Activated naive CD4-positive, alpha-beta T cell treated with anti-CD3 and anti-CD28 coated beads, Interleukin-2, amount 50 U/mL, for 24 hours (primary cell): ENCODE data around the gene DMXL1.

Experiments used
- H3K27ac Mint-ChIP-seq: one replicate; pipeline ENCODE4 v1.8.0; 2021; ENCODE audit warnings: mild to moderate bottlenecking, mixed read lengths
- H3K27me3 Mint-ChIP-seq: one replicate; pipeline ENCODE4 v1.8.0; 2021; ENCODE audit warnings: mixed read lengths
- H3K36me3 Mint-ChIP-seq: one replicate; pipeline ENCODE4 v1.8.0; 2021; ENCODE audit warnings: mixed read lengths
- H3K4me1 Mint-ChIP-seq: one replicate; pipeline ENCODE4 v1.8.0; 2021; ENCODE audit warnings: mixed read lengths
- H3K4me3 Mint-ChIP-seq: one replicate; pipeline ENCODE4 v1.8.0; 2021; ENCODE audit warnings: mild to moderate bottlenecking, mixed read lengths
- H3K9me3 Mint-ChIP-seq: one replicate; pipeline ENCODE4 v1.8.0; 2021; ENCODE audit warnings: mixed read lengths

DMXL1 gene, protein sequence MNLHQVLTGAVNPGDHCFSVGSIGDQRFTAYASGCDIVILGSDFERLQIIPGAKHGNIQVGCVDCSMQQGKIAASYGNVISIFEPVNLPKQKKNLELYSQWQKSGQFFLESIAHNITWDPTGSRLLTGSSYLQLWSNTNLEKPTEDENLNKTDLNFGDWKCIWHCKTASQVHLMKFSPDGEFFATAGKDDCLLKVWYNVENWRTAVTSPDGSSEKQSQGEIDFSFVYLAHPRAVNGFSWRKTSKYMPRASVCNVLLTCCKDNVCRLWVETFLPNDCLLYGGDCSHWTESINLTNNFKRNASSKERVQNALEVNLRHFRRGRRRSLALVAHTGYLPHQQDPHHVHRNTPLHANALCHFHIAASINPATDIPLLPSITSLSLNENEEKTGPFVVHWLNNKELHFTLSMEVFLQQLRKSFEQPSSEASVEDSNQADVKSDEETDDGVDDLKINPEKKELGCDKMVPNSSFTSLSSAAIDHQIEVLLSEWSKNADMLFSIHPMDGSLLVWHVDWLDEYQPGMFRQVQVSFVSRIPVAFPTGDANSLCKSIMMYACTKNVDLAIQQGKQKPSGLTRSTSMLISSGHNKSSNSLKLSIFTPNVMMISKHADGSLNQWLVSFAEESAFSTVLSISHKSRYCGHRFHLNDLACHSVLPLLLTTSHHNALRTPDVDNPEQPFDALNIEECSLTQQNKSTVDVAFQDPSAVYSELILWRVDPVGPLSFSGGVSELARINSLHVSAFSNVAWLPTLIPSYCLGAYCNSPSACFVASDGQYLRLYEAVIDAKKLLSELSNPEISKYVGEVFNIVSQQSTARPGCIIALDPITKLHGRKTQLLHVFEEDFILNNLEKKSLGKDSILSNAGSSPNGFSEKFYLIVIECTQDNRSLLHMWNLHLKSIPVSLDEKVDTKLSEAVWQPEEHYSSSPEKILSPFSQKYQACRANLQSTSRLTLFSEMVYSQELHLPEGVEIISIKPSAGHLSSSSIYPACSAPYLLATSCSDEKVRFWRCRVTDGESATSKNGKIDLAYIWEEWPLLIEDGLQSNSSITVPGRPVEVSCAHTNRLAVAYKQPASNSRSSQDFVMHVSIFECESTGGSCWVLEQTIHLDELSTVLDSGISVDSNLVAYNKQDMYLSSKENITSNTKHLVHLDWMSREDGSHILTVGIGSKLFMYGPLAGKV (N-terminal part only)

DNA sequence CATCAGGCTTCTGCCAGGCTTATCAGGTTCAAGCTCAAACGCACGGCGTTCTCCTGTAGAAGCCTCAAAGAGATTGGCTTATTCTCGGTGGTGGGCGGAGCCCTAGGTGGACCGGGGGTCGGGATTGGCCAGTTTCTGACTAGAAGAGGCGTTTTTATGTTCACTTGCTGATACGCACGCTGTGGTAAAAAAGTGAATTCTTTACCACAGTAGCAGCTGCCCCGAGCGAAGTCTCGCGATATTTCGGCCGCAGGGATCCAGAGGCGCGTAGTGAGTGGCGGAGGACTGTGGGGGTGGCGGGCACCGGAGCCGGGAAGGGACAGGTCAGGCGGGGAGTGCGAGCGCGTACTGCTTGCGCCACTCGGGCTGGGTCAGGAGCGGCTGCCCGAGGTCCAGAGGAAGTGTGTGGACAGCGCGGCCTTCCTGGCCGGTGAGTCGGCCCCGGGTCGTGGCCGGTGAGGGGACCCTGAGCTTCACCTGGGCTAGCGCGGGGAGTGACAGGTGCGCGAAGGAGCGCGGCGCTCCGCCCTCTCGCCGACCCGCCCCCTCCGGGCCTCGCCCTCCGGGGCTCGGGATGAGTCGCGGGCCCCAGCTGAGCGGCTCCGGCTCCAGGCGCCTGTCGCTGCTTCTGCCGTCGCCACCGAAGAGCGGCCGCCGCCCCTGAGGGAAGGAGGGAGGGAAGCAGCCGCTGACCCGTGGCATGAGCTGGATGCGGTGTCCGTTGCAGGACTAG, at the start of gene DMXL1:
DMXL1 (plus strand) TSS at position 260 of the 733 bp plus-strand sequence. CDS start 483 bp downstream, outside the sequence.
- peaks cover 10% of the 10 kb centered on the region for H3K36me3 Mint-ChIP-seq
- no peaks in the 10 kb centered on the region for H3K27me3 Mint-ChIP-seq
- peaks cover 36% of the 10 kb centered on the region for H3K4me1 Mint-ChIP-seq

DNA sequence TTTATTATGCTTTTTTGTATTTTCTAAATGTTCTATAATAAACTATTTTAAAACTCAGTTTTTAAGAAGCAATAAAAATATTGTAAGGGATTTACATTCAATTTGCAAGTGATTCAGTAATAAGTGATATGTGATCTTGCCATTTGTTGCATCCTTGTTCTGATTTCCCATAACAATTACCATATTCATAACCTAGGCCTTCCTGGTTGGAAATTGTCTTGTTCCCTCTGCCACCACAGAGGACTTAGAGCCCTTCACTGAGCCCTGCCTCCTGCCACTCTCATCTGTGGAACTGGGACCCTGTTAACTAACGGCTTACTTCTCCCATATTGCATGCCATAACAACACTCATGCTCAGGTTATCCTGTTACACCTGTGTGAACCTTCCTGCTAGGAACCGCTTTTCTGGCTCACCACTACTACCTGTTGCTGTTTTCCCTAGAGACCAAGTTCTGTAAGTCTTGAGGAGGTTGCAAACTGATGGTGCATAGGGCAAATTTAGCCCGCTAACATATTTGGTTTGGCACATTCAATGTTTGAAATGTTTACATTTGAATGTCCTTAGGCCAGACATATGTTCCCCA, 49.6 kb upstream of the DMXL1 start:
- Mint-ChIP-seq H3K4me3 (no peak overlapping the region), H3K9me3 (peaks cover 4% of the 10 kb centered on the region), H3K36me3 (no peaks in the 10 kb centered on the region), H3K4me1 (peaks cover 9% of the 10 kb centered on the region), H3K27ac (no peak overlapping the region), H3K27me3 (no peaks in the 10 kb centered on the region)

More for the DNA sequence above, at the start of gene DMXL1:
- peak within 1 kb of the TSS; percentile 100 for H3K27ac Mint-ChIP-seq
- H3K4me3 Mint-ChIP-seq: peak within 1 kb of the TSS; percentile 100
- no peaks in the 10 kb centered on the region for H3K9me3 Mint-ChIP-seq

DNA sequence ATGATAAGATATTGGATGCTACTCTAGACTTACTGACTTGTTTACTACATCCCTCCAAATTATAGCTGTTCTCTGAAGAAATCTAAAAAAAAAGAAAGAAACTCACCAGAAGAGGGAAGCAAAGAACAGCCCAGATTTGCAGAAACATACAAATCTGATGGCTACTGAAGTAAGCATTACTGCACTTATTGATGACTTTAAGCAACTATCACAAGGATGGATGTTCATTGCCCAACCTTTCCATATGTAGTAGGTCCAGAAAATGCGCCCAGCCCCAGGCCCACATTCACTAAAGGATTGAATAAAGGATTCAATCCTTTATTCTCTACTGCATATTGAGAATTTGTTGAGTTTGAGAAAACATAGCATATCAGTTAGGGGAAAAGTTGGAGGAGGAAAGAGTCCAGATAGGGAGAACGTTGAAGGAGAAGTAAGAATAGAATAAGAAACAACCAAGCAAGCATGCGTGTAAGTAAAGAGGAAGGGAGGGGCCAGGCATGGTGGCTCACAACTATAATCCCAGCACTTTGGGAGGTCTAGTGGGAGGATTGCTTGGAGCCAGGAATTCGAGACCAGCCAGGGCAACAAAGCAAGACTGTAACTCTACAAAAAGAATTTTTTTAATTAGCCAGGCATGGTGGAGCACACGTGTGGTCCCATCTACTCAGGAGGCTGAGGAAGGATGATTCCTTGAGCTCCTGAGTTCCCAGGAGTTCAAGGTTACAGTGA, 48.7 kb upstream of the DMXL1 start:
- peaks cover 9% of the 10 kb centered on the region for H3K4me1 Mint-ChIP-seq
- no peak overlapping the region for H3K4me3 Mint-ChIP-seq
- H3K27ac Mint-ChIP-seq: peak overlapping the region; percentile 33
- H3K27me3 Mint-ChIP-seq: no peaks in the 10 kb centered on the region
- peaks cover 4% of the 10 kb centered on the region for H3K9me3 Mint-ChIP-seq
- no peaks in the 10 kb centered on the region for H3K36me3 Mint-ChIP-seq

DNA sequence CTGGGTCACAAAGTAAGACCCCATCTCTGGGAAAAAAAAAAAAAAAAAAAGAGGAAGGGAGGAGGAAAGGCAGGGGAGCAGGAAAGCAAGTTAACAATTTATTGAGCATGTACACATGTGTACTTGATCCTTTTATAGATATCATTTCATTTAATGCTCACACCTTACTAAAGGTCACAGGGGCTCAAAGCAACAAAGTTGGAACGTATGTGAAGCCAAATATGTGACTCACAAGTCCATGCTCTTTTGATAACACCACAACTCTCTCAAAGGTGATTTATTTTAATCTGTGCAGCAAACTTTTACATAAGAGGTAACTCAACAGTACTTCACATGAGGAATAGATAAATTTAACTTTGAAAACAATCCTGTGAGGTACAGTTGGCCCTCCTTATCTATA, 48.1 kb upstream of the DMXL1 start:
- no peaks in the 10 kb centered on the region for H3K36me3 Mint-ChIP-seq
- H3K9me3 Mint-ChIP-seq: peaks cover 4% of the 10 kb centered on the region
- H3K27ac Mint-ChIP-seq: no peak overlapping the region
- H3K4me1 Mint-ChIP-seq: peaks cover 9% of the 10 kb centered on the region
- no peak overlapping the region for H3K4me3 Mint-ChIP-seq
- no peaks in the 10 kb centered on the region for H3K27me3 Mint-ChIP-seq

DNA sequence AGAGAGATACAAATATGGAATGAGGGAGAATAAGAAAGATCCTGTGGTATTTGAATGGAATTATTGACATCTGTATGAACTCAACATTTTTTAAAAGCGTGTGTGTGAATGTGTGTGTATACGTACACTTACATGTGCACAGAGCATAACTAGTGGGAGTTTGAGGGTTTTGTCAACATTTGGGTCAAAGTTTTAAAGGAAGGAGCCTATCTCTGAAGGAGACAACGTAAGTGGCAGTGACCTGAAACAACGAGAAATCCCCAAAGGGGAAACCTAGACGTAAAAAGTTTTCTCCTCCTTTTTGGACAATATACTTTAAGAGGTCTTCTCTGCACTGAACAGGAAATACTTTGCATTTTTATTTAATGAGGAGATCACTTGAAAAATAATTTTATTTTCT, 42.3 kb upstream of the DMXL1 start:
- H3K36me3 Mint-ChIP-seq: peaks cover 2% of the 10 kb centered on the region
- no peak overlapping the region for H3K27ac Mint-ChIP-seq
- H3K27me3 Mint-ChIP-seq: no peaks in the 10 kb centered on the region
- no peak overlapping the region for H3K4me3 Mint-ChIP-seq
- H3K9me3 Mint-ChIP-seq: peaks cover 4% of the 10 kb centered on the region
- peaks cover 33% of the 10 kb centered on the region for H3K4me1 Mint-ChIP-seq

DNA sequence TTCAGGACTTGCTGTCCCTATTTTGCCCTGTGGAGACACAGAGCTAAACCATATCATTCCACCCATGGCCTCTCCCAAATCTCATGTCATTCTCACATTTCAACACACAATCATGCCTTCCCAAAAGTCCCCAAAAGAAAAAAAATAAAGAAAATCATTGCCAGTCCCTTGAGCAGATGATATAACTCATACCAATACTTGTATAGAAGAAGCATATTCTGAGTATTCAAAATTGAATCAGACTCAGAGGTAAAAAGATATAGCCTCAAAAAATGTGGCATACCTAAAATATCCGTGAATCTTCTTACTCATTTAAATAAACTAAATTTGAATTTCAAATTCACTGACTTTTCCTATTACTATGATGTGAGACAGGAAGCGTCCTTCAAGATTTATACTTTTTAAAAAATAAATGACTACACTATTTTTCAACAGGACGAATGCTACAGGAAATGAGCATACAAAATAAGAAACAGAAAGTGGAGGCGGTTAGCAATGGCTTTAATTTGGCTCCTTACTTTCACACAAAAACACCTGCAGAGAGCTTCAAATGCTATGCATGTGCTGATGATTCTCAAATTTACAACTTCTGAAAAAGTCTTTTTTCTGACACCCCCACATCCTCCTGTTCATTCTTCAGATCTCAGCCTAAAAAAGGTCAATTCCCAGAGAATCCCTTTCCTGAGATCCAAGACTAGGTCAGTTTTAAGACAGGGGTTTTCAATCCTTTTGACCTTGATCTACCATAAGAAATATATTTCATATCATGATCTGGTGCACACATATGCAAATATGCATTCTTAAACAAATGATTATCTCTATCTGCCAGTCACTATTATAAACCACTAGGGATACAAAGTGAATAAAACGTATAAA, 39.6 kb upstream of the DMXL1 start:
- H3K4me3 Mint-ChIP-seq: peak overlapping the region; percentile 60
- no peaks in the 10 kb centered on the region for H3K27me3 Mint-ChIP-seq
- H3K4me1 Mint-ChIP-seq: peaks cover 35% of the 10 kb centered on the region
- peaks cover 2% of the 10 kb centered on the region for H3K36me3 Mint-ChIP-seq
- no peaks in the 10 kb centered on the region for H3K9me3 Mint-ChIP-seq
- peak overlapping the region; percentile 94 for H3K27ac Mint-ChIP-seq

DNA sequence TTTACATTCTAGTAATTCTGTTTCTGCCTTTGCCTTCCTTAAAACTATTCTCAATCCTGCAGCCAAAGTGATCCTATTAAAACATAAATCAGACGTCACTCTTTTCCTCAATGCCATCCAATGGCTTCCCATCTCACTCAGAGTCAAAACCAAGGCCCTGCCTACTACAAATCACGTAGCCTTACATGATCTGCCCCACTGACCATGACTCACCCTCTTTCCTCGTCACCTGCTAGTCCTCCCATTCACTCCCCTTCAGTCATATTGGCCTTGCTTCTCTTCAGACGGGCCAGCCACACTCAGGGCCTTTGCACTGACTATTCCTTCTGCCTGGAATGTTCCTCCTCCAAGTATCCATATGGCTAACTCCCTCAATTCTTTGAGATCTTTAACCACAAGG, 39.0 kb upstream of the DMXL1 start:
- H3K27me3 Mint-ChIP-seq: no peaks in the 10 kb centered on the region
- peak overlapping the region; percentile 51 for H3K4me3 Mint-ChIP-seq
- peaks cover 36% of the 10 kb centered on the region for H3K4me1 Mint-ChIP-seq
- H3K27ac Mint-ChIP-seq: peak overlapping the region; percentile 94
- no peaks in the 10 kb centered on the region for H3K9me3 Mint-ChIP-seq
- peaks cover 2% of the 10 kb centered on the region for H3K36me3 Mint-ChIP-seq

DNA sequence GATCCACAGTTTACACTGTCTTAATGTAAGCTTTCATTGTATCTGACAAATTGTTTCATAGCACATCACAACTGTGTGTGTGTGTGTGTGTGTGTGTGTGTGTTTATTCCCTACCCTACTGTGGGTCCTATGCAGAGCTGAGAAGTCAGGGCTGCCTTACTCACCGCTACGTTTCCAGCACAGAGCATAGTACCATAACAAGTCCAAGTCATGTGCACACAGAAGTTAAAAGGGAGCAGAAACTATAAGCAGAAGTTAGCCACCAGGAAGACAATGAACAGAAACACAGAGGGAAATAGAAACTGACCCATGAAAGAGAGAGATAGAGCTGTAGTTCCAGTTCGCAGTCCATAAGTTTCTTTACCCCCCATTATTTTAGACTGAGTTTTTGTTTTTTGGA, 38.2 kb upstream of the DMXL1 start:
- Mint-ChIP-seq H3K27me3 (no peaks in the 10 kb centered on the region), H3K4me1 (peaks cover 36% of the 10 kb centered on the region), H3K9me3 (no peaks in the 10 kb centered on the region), H3K36me3 (peaks cover 2% of the 10 kb centered on the region), H3K27ac (peak overlapping the region; percentile 94), H3K4me3 (no peak overlapping the region)

DNA sequence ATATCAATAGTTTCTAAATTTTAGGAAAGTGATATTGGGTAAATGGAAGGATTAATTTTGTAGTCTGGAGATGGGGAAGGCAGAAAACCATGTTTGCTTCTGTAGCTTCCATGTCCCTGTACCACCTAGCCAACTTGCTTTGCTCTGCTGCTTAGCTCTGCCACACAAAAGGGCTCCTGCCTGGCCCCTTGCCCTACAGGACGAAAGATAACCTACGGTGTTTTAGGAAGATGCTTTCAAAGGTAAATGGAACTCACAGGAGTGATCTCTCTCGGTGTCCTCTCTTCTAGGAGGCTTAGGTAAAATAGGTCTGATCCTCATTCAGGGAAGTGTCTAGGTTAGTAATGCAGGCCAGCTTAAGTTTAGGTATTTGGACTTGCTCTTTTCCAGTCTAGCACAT, 37.8 kb upstream of the DMXL1 start:
- Mint-ChIP-seq H3K27me3 (no peaks in the 10 kb centered on the region), H3K36me3 (peaks cover 2% of the 10 kb centered on the region), H3K27ac (peak overlapping the region; percentile 62), H3K4me1 (peaks cover 36% of the 10 kb centered on the region), H3K4me3 (no peak overlapping the region), H3K9me3 (no peaks in the 10 kb centered on the region)

DNA sequence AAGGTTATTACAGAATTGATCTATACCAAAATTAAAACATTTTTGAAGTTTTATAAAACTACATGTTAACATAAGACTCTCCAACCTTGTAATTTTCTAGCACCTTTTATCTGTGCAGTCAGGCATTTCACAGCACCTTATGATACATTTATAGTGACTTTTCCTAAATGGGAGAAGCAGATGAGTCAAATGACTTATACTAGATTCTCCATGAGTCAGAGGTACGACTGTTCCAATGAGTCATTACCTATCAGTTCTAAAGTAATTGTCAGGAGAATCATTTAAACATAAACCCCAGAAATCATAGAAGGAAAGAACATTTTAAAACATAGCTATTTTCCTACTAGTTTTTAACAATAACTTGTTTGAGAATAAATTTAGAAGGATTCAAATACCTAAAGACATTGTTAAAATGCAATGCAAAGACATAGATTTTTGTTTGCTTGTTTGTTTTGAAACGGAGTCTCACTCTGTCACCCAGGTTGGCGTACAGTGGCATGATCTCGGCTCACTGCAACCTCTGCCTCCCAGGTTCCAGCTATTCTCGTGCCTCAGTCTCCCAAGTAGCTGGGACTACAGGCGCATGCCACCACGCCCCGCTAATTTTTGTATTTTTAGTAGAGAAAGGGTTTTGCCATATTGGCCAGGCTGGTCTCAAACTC, 34.7 kb upstream of the DMXL1 start:
- H3K27ac Mint-ChIP-seq: peak overlapping the region; percentile 91
- peak overlapping the region; percentile 40 for H3K4me3 Mint-ChIP-seq
- peaks cover 26% of the 10 kb centered on the region for H3K4me1 Mint-ChIP-seq
- H3K9me3 Mint-ChIP-seq: no peaks in the 10 kb centered on the region
- no peaks in the 10 kb centered on the region for H3K36me3 Mint-ChIP-seq
- H3K27me3 Mint-ChIP-seq: no peaks in the 10 kb centered on the region

DNA sequence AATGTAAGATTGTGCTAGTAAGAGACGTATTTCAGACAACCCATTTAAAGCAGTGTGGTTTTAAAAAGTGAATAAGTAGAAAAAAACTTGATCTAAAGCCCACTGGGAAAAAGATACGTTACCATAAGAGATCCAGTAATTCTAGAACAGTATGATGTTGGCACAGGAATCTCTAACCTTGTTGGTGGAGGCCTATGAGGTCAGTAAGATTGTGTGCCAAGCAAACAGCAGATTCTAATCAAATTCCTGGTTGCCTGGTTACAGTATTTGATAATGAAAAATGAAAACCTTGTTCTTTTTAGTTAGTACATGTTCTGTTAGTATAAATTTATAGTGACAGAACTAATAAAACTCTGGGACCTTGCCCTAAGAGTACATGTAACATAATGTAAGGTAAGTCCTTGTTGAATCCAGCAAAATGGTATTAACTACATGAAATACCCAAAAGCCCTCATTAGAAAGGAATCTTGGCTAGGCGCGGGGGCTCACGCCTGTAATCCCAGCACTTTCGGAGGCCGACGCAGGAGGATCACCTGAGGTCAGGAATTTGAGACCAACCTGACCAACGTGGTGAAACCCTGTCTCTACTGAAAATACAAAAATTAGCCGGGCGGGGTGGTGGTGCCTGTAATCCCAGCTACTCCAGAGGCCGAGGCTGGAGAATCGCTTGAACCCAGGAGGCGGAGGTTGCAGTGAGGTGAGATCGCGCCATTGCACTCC, 33.2 kb upstream of the DMXL1 start:
- no peaks in the 10 kb centered on the region for H3K36me3 Mint-ChIP-seq

DNA sequence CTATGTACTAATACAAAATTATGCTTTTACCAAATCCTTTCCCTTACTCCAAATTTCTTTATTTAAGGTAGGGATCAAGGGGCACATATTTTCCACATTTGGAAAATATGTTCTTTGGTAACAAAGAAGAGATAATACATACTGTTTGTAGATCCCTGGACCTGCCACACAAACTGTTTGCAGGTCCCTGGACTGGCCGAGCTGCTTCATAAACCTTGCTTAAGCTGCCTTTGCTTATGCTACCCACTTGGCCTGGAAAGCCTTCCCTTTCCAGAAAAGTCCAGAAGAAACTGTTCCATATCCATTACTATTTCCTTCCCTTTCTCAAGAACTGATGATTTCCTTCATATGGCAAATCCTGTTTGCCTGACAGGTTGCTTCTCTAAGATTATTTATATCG, 22.6 kb upstream of the DMXL1 start:
- no peaks in the 10 kb centered on the region for H3K27me3 Mint-ChIP-seq
- no peak overlapping the region for H3K27ac Mint-ChIP-seq
- H3K9me3 Mint-ChIP-seq: no peaks in the 10 kb centered on the region
- no peaks in the 10 kb centered on the region for H3K4me1 Mint-ChIP-seq
- H3K36me3 Mint-ChIP-seq: no peaks in the 10 kb centered on the region
- H3K4me3 Mint-ChIP-seq: no peak overlapping the region

More for the DNA sequence above, 33.2 kb upstream of the DMXL1 start:
- H3K4me1 Mint-ChIP-seq: peaks cover 13% of the 10 kb centered on the region
- H3K27ac Mint-ChIP-seq: no peak overlapping the region
- H3K4me3 Mint-ChIP-seq: no peak overlapping the region
- H3K9me3 Mint-ChIP-seq: no peaks in the 10 kb centered on the region
- H3K27me3 Mint-ChIP-seq: no peaks in the 10 kb centered on the region
